ENCODE measurements around the gene PSEN2. TPM values are rescaled to one million over a fixed set of nuclear protein-coding genes. Genes with fewer than 3 reads are reported as not detected.

The PSEN2 gene
- 26.0 and 76.1 TPM in 2 replicates for total RNA-seq (2011; cell fraction: chromatin; rRNA removed; ENCODE audit: low replicate concordance)
- total RNA-seq (2011; cell fraction: nucleolus; rRNA removed), result 54.9 and 66.9 TPM in 2 replicates
- 40.9 and 48.3 TPM in 2 replicates for total RNA-seq (2011; cell fraction: nucleoplasm; rRNA removed)
- 21.3 and 23.7 TPM in 2 replicates for total RNA-seq (2014; rRNA removed)
- total RNA-seq (2014; rRNA removed; fragmentation: Illumina TruSeq; extraction: Trizol), result 9.2 and 10.9 TPM in 2 replicates
- 15.1 and 15.2 TPM in 2 replicates for total RNA-seq (2015; rRNA removed; fragmentation: Illumina TruSeq; extraction: Trizol)
- 19.7 and 21.5 TPM in 2 replicates for total RNA-seq (2021)
- polyA plus RNA-seq (2011; rRNA removed), result 12.1 and 12.9 TPM in 2 replicates
- polyA plus RNA-seq (2011; cell fraction: cytosol; rRNA removed), result 13.0 and 21.6 TPM in 2 replicates
- 25.4 and 41.4 TPM in 2 replicates for polyA plus RNA-seq (2011; cell fraction: nucleus; rRNA removed)
- polyA plus RNA-seq (2012), result 15.3 and 17.8 TPM in 2 replicates
- 13.7 and 15.4 TPM in 2 replicates for polyA plus RNA-seq (2014; fragmentation: Illumina TruSeq; extraction: Trizol)
- 1 to 10 TPM; 2.3 to 3.3 TPM for polyA plus RNA-seq (2014; fragmentation: Nextera tagmentation; extraction: Ambion mirVana)
- 18.0 and 20.9 TPM in 2 replicates for polyA plus RNA-seq (2014; rRNA removed)
- polyA minus RNA-seq (2011; rRNA and poly(A)+ RNA removed), result 14.2 and 24.8 TPM in 2 replicates
- 6.5 and 10.5 TPM in 2 replicates for polyA minus RNA-seq (2011; cell fraction: cytosol; rRNA and poly(A)+ RNA removed)
- 16.0 and 20.1 TPM in 2 replicates for polyA minus RNA-seq (2011; cell fraction: nucleus; rRNA and poly(A)+ RNA removed)
- Bru-seq, nascent RNA, result percentile 71 among the genes with signal in this experiment
- percentile 56 among the genes with signal in this experiment for BruChase-seq, experiment 1, labeled RNA remaining after a 2-hour chase
- BruChase-seq, experiment 2, labeled RNA remaining after a 6-hour chase, result percentile 58 among the genes with signal in this experiment
- long read RNA-seq, experiment 1, transcript PSEN2-202 (13 exons, 2,306 nt), result major isoform, 23 of 104 reads
- long read RNA-seq, experiment 1, transcript PSEN2-203 (13 exons, 1,947 nt), result minor isoform, 14 of 104 reads
- long read RNA-seq, experiment 1, partial matches to known transcripts, result 39 of 104 reads
- long read RNA-seq, experiment 1, other reads (novel, unspliced or antisense), result 28 of 104 reads
- long read RNA-seq, experiment 2, partial matches to known transcripts, result 15 of 26 reads
- long read RNA-seq, experiment 2, other reads (novel, unspliced or antisense), result 6 of 26 reads
- long read RNA-seq, experiment 3, partial matches to known transcripts, result 9 of 23 reads
- long read RNA-seq, experiment 3, other reads (novel, unspliced or antisense), result 8 of 23 reads

- intact Hi-C loops (cut with micrococcal nuclease) (no loop called here), in situ Hi-C loops (cut with MboI) (no loop called here)
- WGBS (ENCODE audit: insufficient coverage, low coverage, missing lambda C conversion rate), result 2% methylated on average over 71 of the region's 97 CpGs
- Histone ChIP-seq H3K9me3 (replicated peaks; ENCODE audit: control insufficient read depth, insufficient read depth, low read depth, low read length) (no peaks in the 10 kb centered on the region), H3K27me3 (ENCODE audit: control insufficient read depth in 2 of 2, insufficient read depth in 2 of 2, low read length in 2 of 2) (no peaks in the 10 kb centered on the region), H3K79me2 (ENCODE audit: control insufficient read depth, insufficient read depth, low read length) (peaks cover 9% of the 10 kb centered on the region; the same call in 2 of the 3 replicates), H3K27ac (ENCODE audit: extremely low read depth, low read depth, low read length) (peak within 1 kb of the TSS; percentile 55), H2AFZ (ENCODE audit: low read depth, low read length) (peak within 1 kb of the TSS; percentile 99), H3K4me3 (peak within 1 kb of the TSS; percentile 70), H3K4me1 (replicated peaks in 1 of 2; ENCODE audit: control insufficient read depth in 2 of 2, insufficient read depth in 2 of 2, low read length in 2 of 2) (peaks cover 24 to 29% of the 10 kb centered on the region in 2 experiments), H3K36me3 (ENCODE audit: control insufficient read depth, insufficient read depth, low read length) (peaks cover 3% of the 10 kb centered on the region; the same call in 2 of the 3 replicates), H4K20me1 (replicated peaks; ENCODE audit: control insufficient read depth, insufficient read depth, low read length) (no peaks in the 10 kb centered on the region), H3K9me1 (ENCODE audit: control insufficient read depth, insufficient read depth, low read length) (no peaks in the 10 kb centered on the region), H3K9ac (ENCODE audit: insufficient read depth in 1 of 2, low read depth in 2 of 2, low read length in 2 of 2) (peak within 1 kb of the TSS; percentile 58 to 94), H3K4me2 (ENCODE audit: insufficient read depth, low read length) (peak within 1 kb of the TSS; percentile 82)
- FAIRE-seq (no peak), DNase-seq (ENCODE audit: extremely low read depth in 1 of 4, low spot score in 3 of 4) (peak; percentile 88 to 96 (median 94)), ATAC-seq (peak; percentile 95)
- no TSS peak for BruUV-seq (replicated peaks)
- ChIA-PET POLR2A (interaction anchor here (0.6 to 1.1 kb wide), 5 partner anchors 9 to 567 kb away, joined by 3 to 4 read pairs (median 3); no protein-coding TSS in a partner anchor), CTCF (ENCODE audit: low intra/inter-chr PET ratio) (interaction anchor here (0.6 kb wide), 1 partner anchor 13 kb away, joined by 3 read pairs; no protein-coding TSS in a partner anchor)
- no peak for TF ChIP-seq ZNF347 (CRISPR knock-in tag; IDR thresholded peaks at IDR 0.05; ENCODE audit: low read depth)
- TF ChIP-seq GMEB1 (CRISPR knock-in tag; IDR thresholded peaks at IDR 0.05), result peak; percentile 72
- peak; percentile 86 for TF ChIP-seq FIP1L1 (IDR thresholded peaks at IDR 0.05; ENCODE audit: low read depth, low read length, poor library complexity, severe bottlenecking)
- peak; percentile 10 to 30 (median 24); a peak in 2 of 6 replicates for TF ChIP-seq CTCF (IDR thresholded peaks at IDR 0.05 in 2 of 3, conservative IDR thresholded peaks at IDR 0.05 in 1 of 3; ENCODE audit: insufficient read depth in 2 of 3, low read depth in 1 of 3, low read length in 3 of 3)
- peak in 1 of 2 experiments; percentile 17; a peak in 1 of 4 replicates for TF ChIP-seq TBL1XR1 (IDR thresholded peaks at IDR 0.05; ENCODE audit: low read length in 2 of 2)
- TF ChIP-seq GATA2 (CRISPR knock-in tag; IDR thresholded peaks at IDR 0.05), result no peak
- peak; percentile 65 for TF ChIP-seq SMAD4 (CRISPR knock-in tag; conservative IDR thresholded peaks at IDR 0.05)
- TF ChIP-seq USF2 (CRISPR knock-in tag; IDR thresholded peaks at IDR 0.05), result peak; percentile 45; the same call in 1 of the 2 replicates
- no peak for TF ChIP-seq SLC30A9 (CRISPR knock-in tag; IDR thresholded peaks at IDR 0.05)
Measured at GRCh38 chr1:226870401-226871279, at the start of gene PSEN2. TSS of gene PSEN2 (plus strand) at chr1:226870616. CDS start at chr1:226881908, 11,292 bp downstream.
